Bone marrow (tissue), 2 donors: ENCODE measurements around the gene STIL.
A peak's percentile ranks its signal among the peaks of the same experiment; 100 is the strongest.

Experiments
- DNase-seq, 2 donors: peaks; one replicate each; lab custom pipeline; 2025; lab: John Stamatoyannopoulos, UW

The STIL gene

GRCh38 chr1:47235241-47235681 is 78.7 kb downstream of the STIL start:
- no peak for DNase-seq

GRCh38 chr1:47233186-47233585 is 80.8 kb downstream of the STIL start:
- no peak for DNase-seq

GRCh38 chr1:47232187-47232874 is 81.6 kb downstream of the STIL start, which contains the start of gene TAL1:
Gene TAL1, minus strand, starts transcription at chr1:47232225. Its CDS starts 6,337 bp downstream, at chr1:47225888.
- no peak for DNase-seq

- DNase-seq = peak; percentile 39 to 57
Observed at GRCh38 chr1:47231301-47232186, 82.4 kb downstream of the STIL start.

- peak in 1 of 2 donors; percentile 42 for DNase-seq
Observed at GRCh38 chr1:47230692-47231300, 83.2 kb downstream of the STIL start.

- no peak for DNase-seq
Observed at GRCh38 chr1:47229886-47230691, 83.9 kb downstream of the STIL start.

- no peak for DNase-seq
Observed at GRCh38 chr1:47229031-47229885, 84.7 kb downstream of the STIL start.

GRCh38 chr1:47228644-47229030 is 85.3 kb downstream of the STIL start:
- DNase-seq = no peak

- no peak for DNase-seq
Observed at GRCh38 chr1:47227341-47228232, 86.4 kb downstream of the STIL start.

- DNase-seq = no peak
Observed at GRCh38 chr1:47226839-47227215, 87.1 kb downstream of the STIL start.

- DNase-seq = no peak
Observed at GRCh38 chr1:47226121-47226838, 87.7 kb downstream of the STIL start.

- no peak for DNase-seq
Observed at GRCh38 chr1:47225430-47226100, 88.4 kb downstream of the STIL start.

GRCh38 chr1:47224676-47225399 is 89.1 kb downstream of the STIL start:
- DNase-seq = no peak

GRCh38 chr1:47223921-47224675 is 89.8 kb downstream of the STIL start:
- DNase-seq = no peak

- DNase-seq = no peak
Observed at GRCh38 chr1:47223174-47223920, 90.6 kb downstream of the STIL start.

- DNase-seq = no peak
Observed at GRCh38 chr1:47222476-47222875, 91.5 kb downstream of the STIL start.
